HUES64 (cell line): ENCODE data around the gene OR52H1.

Experiments used
- H3K27ac ChIP-seq: 2 replicates; pipeline ENCODE4 v1.7.0; 2013; ENCODE audit warnings: low read depth, low read length, inconsistent platforms
- H3K27me3 ChIP-seq: 2 replicates; pipeline ENCODE4 v1.6.1; 2013; ENCODE audit warnings: mild to moderate bottlenecking, low read length; ENCODE audit not compliant: insufficient read depth
- H3K36me3 ChIP-seq: 2 replicates; pipeline ENCODE4 v1.6.1; 2013; ENCODE audit warnings: mild to moderate bottlenecking, low read length; ENCODE audit not compliant: insufficient read depth
- H3K4me1 ChIP-seq: 2 replicates; pipeline ENCODE4 v1.6.1; 2013; ENCODE audit warnings: mild to moderate bottlenecking, low read length, moderate library complexity; ENCODE audit not compliant: insufficient read depth
- H3K4me3 ChIP-seq: 2 replicates; pipeline ENCODE4 v1.5.1; 2013; ENCODE audit warnings: mild to moderate bottlenecking, low read length, moderate library complexity
- H3K9ac ChIP-seq: 2 replicates; pipeline ENCODE4 v1.6.1; 2013; ENCODE audit warnings: mild to moderate bottlenecking, low read depth, low read length
- H3K9me3 ChIP-seq: 2 replicates; pipeline ENCODE4 v1.6.1; 2013; ENCODE audit warnings: low read depth, low read length; ENCODE audit not compliant: insufficient read depth
- WGBS: fragments of 150-250, 120-280 bp; methylation state at CpG from one replicate; pipeline ENCODE4 v1.1.7; 2013; ENCODE audit warnings: missing lambda C conversion rate; 5-methylcytosine and 5-hydroxymethylcytosine counted together

OR52H1 gene

GRCh38 chr11:5574654-5575053, 26.3 kb upstream of the OR52H1 start:
- WGBS, result 90% methylated on average over 2 of the region's 2 CpGs
- Histone ChIP-seq H3K9me3 (no peaks in the 10 kb centered on the region), H3K4me3 (no peak overlapping the region), H3K36me3 (no peaks in the 10 kb centered on the region), H3K27me3 (no peaks in the 10 kb centered on the region), H3K27ac (no peak overlapping the region), H3K9ac (no peak overlapping the region), H3K4me1 (no peaks in the 10 kb centered on the region)

- Histone ChIP-seq H3K9me3 (no peaks in the 10 kb centered on the region), H3K27ac (no peak overlapping the region), H3K9ac (no peak overlapping the region), H3K4me1 (no peaks in the 10 kb centered on the region), H3K4me3 (no peak overlapping the region), H3K27me3 (no peaks in the 10 kb centered on the region), H3K36me3 (no peaks in the 10 kb centered on the region)
- 89% methylated on average over 1 of the region's 1 CpG for WGBS
Measured at GRCh38 chr11:5564259-5565019, 16.1 kb upstream of the OR52H1 start.

- Histone ChIP-seq H3K4me1 (peaks cover 12% of the 10 kb centered on the region; the same call in 1 of the 2 replicates), H3K9ac (no peak overlapping the region), H3K27ac (no peak overlapping the region), H3K4me3 (no peak overlapping the region), H3K27me3 (no peaks in the 10 kb centered on the region), H3K36me3 (no peaks in the 10 kb centered on the region), H3K9me3 (no peaks in the 10 kb centered on the region)
- 68% methylated on average over 3 of the region's 3 CpGs for WGBS
Measured at GRCh38 chr11:5557751-5558150, 9.4 kb upstream of the OR52H1 start.

- Histone ChIP-seq H3K9me3 (no peaks in the 10 kb centered on the region), H3K36me3 (no peaks in the 10 kb centered on the region), H3K4me1 (peaks cover 12% of the 10 kb centered on the region; the same call in 1 of the 2 replicates), H3K4me3 (no peak overlapping the region), H3K27me3 (no peaks in the 10 kb centered on the region), H3K9ac (no peak overlapping the region), H3K27ac (no peak overlapping the region)
- WGBS, result 76% methylated on average over 3 of the region's 3 CpGs
Measured at GRCh38 chr11:5556596-5557188, 8.4 kb upstream of the OR52H1 start.

- Histone ChIP-seq H3K9ac (no peak overlapping the region), H3K9me3 (no peaks in the 10 kb centered on the region), H3K4me3 (no peak overlapping the region), H3K27ac (no peak overlapping the region), H3K4me1 (peaks cover 12% of the 10 kb centered on the region; the same call in 1 of the 2 replicates), H3K27me3 (no peaks in the 10 kb centered on the region), H3K36me3 (no peaks in the 10 kb centered on the region)
Measured at GRCh38 chr11:5553343-5553742, 5.0 kb upstream of the OR52H1 start.

DNA sequence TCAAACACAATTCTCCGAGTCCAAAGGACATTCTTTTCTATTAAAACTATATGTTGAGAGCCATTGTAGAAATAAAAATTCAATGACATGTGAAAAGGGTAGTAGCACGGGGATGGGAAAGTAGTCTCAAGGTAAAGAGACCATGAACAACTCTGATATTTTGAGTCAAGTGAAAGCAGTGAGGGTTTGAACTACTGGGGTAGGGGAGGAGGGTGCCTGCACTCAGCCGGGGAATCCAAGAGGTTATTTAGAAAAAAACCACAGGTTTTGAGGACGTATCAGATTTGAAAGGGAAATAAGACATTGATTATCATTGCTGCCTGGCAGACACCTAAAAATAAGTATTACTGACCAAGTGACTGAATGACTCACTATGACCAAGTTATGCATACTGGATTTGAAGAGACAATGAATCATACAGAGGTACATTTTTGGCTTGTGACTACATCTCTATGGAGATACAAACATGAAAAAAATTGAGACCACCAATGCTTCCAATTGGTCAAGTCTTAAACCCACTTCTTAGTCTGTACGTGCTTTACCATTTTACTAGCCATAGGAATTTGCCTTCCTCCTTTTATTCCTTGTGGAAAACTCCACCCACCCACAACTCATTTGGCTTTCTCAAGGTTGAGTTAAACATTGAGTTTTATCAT, 2.2 kb upstream of the OR52H1 start:
- Histone ChIP-seq H3K27ac (no peak overlapping the region), H3K4me1 (no peaks in the 10 kb centered on the region), H3K9me3 (no peaks in the 10 kb centered on the region), H3K9ac (no peak overlapping the region), H3K27me3 (no peaks in the 10 kb centered on the region), H3K4me3 (no peak overlapping the region), H3K36me3 (no peaks in the 10 kb centered on the region)
- WGBS, result 84% methylated on average over 4 of the region's 5 CpGs

DNA sequence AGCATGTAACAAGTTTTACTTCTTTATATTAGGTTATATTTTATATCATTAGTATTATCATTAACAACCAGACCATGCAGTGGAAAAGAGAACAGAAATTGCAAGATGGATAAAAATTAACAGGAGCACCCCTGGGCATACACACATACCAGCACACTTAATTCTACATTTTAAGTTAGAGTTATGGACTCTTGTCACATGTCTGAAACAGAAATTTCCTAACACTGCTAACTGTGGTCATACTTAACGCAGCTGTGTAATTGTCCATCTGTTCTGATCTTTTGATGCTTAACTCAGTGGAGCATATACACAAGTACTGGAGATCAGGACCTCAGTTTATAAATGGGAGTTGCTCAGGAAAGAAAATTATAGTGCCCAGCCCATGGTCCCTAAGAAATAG, 358 bp downstream of the OR52H1 start:
- Histone ChIP-seq H3K27me3 (no peaks in the 10 kb centered on the region), H3K9ac (no peak overlapping the region)
- WGBS, result 100% methylated on average over 1 of the region's 1 CpG

GRCh38 chr11:5546457-5546856, 1.9 kb downstream of the OR52H1 start:
- no peak overlapping the region for H3K27ac ChIP-seq
- no peak overlapping the region for H3K9ac ChIP-seq
- H3K36me3 ChIP-seq, result no peaks in the 10 kb centered on the region
- H3K27me3 ChIP-seq, result no peaks in the 10 kb centered on the region
- no peak overlapping the region for H3K4me3 ChIP-seq
- WGBS, result 92% methylated on average over 3 of the region's 3 CpGs
- no peaks in the 10 kb centered on the region for H3K4me1 ChIP-seq
- no peaks in the 10 kb centered on the region for H3K9me3 ChIP-seq

More for the DNA sequence above, 358 bp downstream of the OR52H1 start:
- H3K4me1 ChIP-seq, result no peaks in the 10 kb centered on the region
- H3K27ac ChIP-seq, result no peak overlapping the region
- H3K4me3 ChIP-seq, result no peak overlapping the region
- no peaks in the 10 kb centered on the region for H3K9me3 ChIP-seq
- no peaks in the 10 kb centered on the region for H3K36me3 ChIP-seq

DNA sequence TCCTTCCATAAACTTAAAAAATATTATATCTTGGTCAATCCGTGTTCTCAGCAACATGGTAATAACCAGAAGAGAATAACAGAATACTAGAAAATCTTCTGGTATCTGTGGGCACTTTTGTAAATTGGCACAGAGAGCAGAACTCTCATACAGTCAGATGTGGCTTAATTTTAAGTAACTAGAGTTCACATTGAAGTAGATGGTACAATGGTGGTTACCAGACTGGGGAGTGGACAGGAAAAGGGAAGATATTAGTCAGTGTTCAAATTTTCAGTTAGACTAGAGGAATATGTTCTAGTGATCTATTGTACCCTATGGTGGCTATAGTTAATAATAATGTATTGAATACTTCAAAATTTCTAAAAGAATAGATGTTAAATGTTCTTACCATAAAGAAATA, 6.9 kb downstream of the OR52H1 start:
- no CpG with 5 or more reads among the region's 1 CpG for WGBS
- no peaks in the 10 kb centered on the region for H3K9me3 ChIP-seq

DNA sequence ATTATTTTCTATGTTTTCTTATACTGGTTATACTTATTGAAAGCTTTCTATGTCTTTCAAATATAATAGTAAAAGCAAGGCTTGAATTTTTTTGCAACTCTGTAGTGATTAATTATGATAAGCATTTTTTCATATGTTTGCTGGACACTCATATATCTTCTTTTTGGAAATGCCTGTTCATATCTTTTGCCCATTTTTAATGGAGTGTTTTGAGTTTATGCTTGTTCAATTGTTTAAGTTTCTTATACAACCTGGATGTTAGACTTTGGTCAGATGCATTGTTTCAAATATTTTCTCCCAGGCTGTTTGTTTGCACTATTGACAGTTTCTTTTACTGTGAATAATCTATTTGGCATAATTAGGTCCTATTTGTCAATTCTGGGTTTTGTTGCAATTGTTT, 11.9 kb downstream of the OR52H1 start:
- H3K9ac ChIP-seq, result no peak overlapping the region
- H3K9me3 ChIP-seq, result no peaks in the 10 kb centered on the region
- H3K4me3 ChIP-seq, result no peak overlapping the region
- no peaks in the 10 kb centered on the region for H3K36me3 ChIP-seq
- H3K27me3 ChIP-seq, result no peaks in the 10 kb centered on the region
- no peaks in the 10 kb centered on the region for H3K4me1 ChIP-seq
- no peak overlapping the region for H3K27ac ChIP-seq

More for the DNA sequence above, 6.9 kb downstream of the OR52H1 start:
- H3K36me3 ChIP-seq, result no peaks in the 10 kb centered on the region
- H3K27me3 ChIP-seq, result no peaks in the 10 kb centered on the region
- no peak overlapping the region for H3K9ac ChIP-seq
- no peak overlapping the region for H3K4me3 ChIP-seq
- no peak overlapping the region for H3K27ac ChIP-seq
- H3K4me1 ChIP-seq, result no peaks in the 10 kb centered on the region

GRCh38 chr11:5534046-5534445, 14.3 kb downstream of the OR52H1 start:
- Histone ChIP-seq H3K36me3 (no peaks in the 10 kb centered on the region), H3K27me3 (no peaks in the 10 kb centered on the region), H3K9me3 (no peaks in the 10 kb centered on the region), H3K9ac (no peak overlapping the region), H3K4me3 (no peak overlapping the region), H3K27ac (no peak overlapping the region), H3K4me1 (no peaks in the 10 kb centered on the region)
- no CpG with 5 or more reads among the region's 1 CpG for WGBS
